ENCODE measurements around the gene UBXN11.

UBXN11 gene

GRCh38 chr1:26285366-26286063, 20.9 kb downstream of the UBXN11 start:
- DNase-seq: peak in 3 of 4 experiments; percentile 38 to 68 (median 56)

- DNase-seq: peak; percentile 92 to 97 (median 94)
Observed at GRCh38 chr1:26284597-26285347, 21.7 kb downstream of the UBXN11 start.

GRCh38 chr1:26283871-26284596, 22.4 kb downstream of the UBXN11 start:
- DNase-seq: peak in 1 of 4 experiments; percentile 34

- peak in 3 of 4 experiments; percentile 44 to 58 (median 48) for DNase-seq
Observed at GRCh38 chr1:26283279-26283853, 23.1 kb downstream of the UBXN11 start.

- DNase-seq: peak in 3 of 4 experiments; percentile 41 to 57 (median 47)
Observed at GRCh38 chr1:26282401-26282918, 24.0 kb downstream of the UBXN11 start.

- peak; percentile 53 to 83 (median 70) for DNase-seq
Observed at GRCh38 chr1:26281971-26282370, 24.5 kb downstream of the UBXN11 start.

GRCh38 chr1:26281091-26281958, 25.1 kb downstream of the UBXN11 start:
- peak in 1 of 4 experiments; percentile 26 for DNase-seq

GRCh38 chr1:26280333-26281042, 25.9 kb downstream of the UBXN11 start:
- peak in 1 of 4 experiments; percentile 66 for DNase-seq

GRCh38 chr1:26279456-26280332, 26.7 kb downstream of the UBXN11 start, which contains the start of gene SH3BGRL3:
Gene SH3BGRL3, plus strand, starts transcription at chr1:26280086. Its CDS starts 70 bp downstream, at chr1:26280156.
- DNase-seq: peak; percentile 91 to 97 (median 94)

GRCh38 chr1:26278724-26279455, 27.5 kb downstream of the UBXN11 start:
- peak; percentile 90 to 97 (median 92) for DNase-seq

GRCh38 chr1:26278303-26278702, 28.1 kb downstream of the UBXN11 start:
- peak in 2 of 4 experiments; percentile 25 to 41 for DNase-seq

GRCh38 chr1:26277719-26278118, 28.7 kb downstream of the UBXN11 start:
- DNase-seq: no peak

GRCh38 chr1:26277261-26277661, 29.2 kb downstream of the UBXN11 start:
- peak in 1 of 4 experiments; percentile 29 for DNase-seq

GRCh38 chr1:26276432-26276838, 30.0 kb downstream of the UBXN11 start:
- no peak for DNase-seq

GRCh38 chr1:26275580-26276431, 30.6 kb downstream of the UBXN11 start:
- peak; percentile 96 to 98 (median 96) for DNase-seq

GRCh38 chr1:26274801-26275425, 31.5 kb downstream of the UBXN11 start:
- peak; percentile 79 to 89 (median 88) for DNase-seq

- no peak for DNase-seq
Observed at GRCh38 chr1:26269198-26269550, 37.3 kb downstream of the UBXN11 start.
